Chondrocyte (in vitro differentiated cells): ENCODE measurements around the gene PPP1R13L. TPM values are rescaled to one million over a fixed set of nuclear protein-coding genes. Genes with fewer than 3 reads are reported as not detected.

ENCODE experiments used
- DNase-seq: peaks from one replicate; pipeline ENCODE4 v3.0.0; 2021; ENCODE audit warnings: mixed read lengths, low spot score
- H3K27ac Mint-ChIP-seq: one replicate; pipeline ENCODE4 v1.8.0; 2021; ENCODE audit warnings: mild to moderate bottlenecking, moderate library complexity, mixed read lengths; ENCODE audit not compliant: unreplicated experiment
- H3K27me3 Mint-ChIP-seq: 2 replicates; pipeline ENCODE4 v1.8.0; 2021; ENCODE audit warnings: low read depth, mixed read lengths
- H3K36me3 Mint-ChIP-seq: 2 replicates; pipeline ENCODE4 v1.8.0; 2021; ENCODE audit warnings: low read depth, mixed read lengths
- H3K4me1 Mint-ChIP-seq: 2 replicates; pipeline ENCODE4 v1.8.0; 2021; ENCODE audit warnings: low read depth, mild to moderate bottlenecking, mixed read lengths
- H3K4me3 Mint-ChIP-seq: one replicate; pipeline ENCODE4 v1.8.0; 2021; ENCODE audit warnings: mild to moderate bottlenecking, moderate library complexity, mixed read lengths; ENCODE audit not compliant: unreplicated experiment
- H3K9me3 Mint-ChIP-seq: 2 replicates; pipeline ENCODE4 v1.8.0; 2021; ENCODE audit warnings: low read depth, mixed read lengths
- microRNA-seq: library from miRNA; unstranded; fragments of <30 nt; microRNA quantifications from one replicate; pipeline ENCODE4 v1.2.0, GENCODE V29; 2020; ENCODE audit warnings: borderline number of aligned reads
- total RNA-seq: library from RNA; stranded (reverse); gene quantifications from 3 replicates; pipeline ENCODE4 v1.2.1, GENCODE V29; 2021
- TF ChIP-seq, protein P1 (sequence below): fragments of 200-600 bp; sonication (generic); IDR thresholded peaks from 2 replicates; pipeline ENCODE4 v1.5.0; 2021; ENCODE audit warnings: antibody characterized with exemption, mild to moderate bottlenecking, moderate library complexity

PPP1R13L gene
- total RNA-seq, 1 donor from 2014 or later = 111 TPM

DNA sequence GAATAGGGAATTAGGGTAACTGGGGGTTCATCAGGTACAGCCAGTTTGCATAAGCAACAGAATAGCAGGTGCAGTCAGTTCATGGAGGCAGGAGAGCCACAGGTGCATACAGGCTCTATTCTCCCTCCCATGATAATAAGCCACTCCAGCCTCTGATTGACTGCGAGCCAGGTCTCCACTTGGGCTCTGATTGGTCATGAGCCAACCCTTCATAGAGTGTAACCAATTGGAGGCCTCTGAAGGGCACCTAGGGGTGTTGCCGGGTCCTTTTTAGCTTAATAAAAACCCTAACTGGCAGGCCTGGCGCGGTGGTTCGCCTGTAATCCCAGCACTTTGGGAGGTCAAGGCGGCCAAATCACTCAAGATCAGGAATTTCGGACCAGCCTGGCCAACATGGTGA lies 73.5 kb downstream of the PPP1R13L start:
- no peak overlapping the region for H3K4me3 Mint-ChIP-seq
- no peak overlapping the region for H3K27ac Mint-ChIP-seq
- DNase-seq = no peak
- TF ChIP-seq, protein P1, sequence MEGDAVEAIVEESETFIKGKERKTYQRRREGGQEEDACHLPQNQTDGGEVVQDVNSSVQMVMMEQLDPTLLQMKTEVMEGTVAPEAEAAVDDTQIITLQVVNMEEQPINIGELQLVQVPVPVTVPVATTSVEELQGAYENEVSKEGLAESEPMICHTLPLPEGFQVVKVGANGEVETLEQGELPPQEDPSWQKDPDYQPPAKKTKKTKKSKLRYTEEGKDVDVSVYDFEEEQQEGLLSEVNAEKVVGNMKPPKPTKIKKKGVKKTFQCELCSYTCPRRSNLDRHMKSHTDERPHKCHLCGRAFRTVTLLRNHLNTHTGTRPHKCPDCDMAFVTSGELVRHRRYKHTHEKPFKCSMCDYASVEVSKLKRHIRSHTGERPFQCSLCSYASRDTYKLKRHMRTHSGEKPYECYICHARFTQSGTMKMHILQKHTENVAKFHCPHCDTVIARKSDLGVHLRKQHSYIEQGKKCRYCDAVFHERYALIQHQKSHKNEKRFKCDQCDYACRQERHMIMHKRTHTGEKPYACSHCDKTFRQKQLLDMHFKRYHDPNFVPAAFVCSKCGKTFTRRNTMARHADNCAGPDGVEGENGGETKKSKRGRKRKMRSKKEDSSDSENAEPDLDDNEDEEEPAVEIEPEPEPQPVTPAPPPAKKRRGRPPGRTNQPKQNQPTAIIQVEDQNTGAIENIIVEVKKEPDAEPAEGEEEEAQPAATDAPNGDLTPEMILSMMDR = no peak
- H3K4me1 Mint-ChIP-seq = peaks cover 1% of the 10 kb centered on the region
- H3K36me3 Mint-ChIP-seq = no peaks in the 10 kb centered on the region
- H3K9me3 Mint-ChIP-seq = no peaks in the 10 kb centered on the region
- no peaks in the 10 kb centered on the region for H3K27me3 Mint-ChIP-seq

Small RNAs within 50 kb of the gene (microRNA-seq; reads per million reads assigned to microRNA genes)
- not detected for gene MIR6088

Other genes with a start within 250 kb of the PPP1R13L start
- gene NKPD1, start 244.1 kb downstream of the PPP1R13L start, total RNA-seq = 0.10 to 0.13 TPM in 2 of 3 replicates, not detected in the other
- gene TRAPPC6A, start 226.8 kb downstream of the PPP1R13L start, total RNA-seq = 12.7 to 15.9 TPM (median 13.7 TPM) in 3 replicates
- 15.1 to 21.0 TPM (median 17.6 TPM) in 3 replicates for gene BLOC1S3, start 226.3 kb downstream of the PPP1R13L start, total RNA-seq
- 0.37 to 1.3 TPM (median 0.51 TPM) in 3 replicates for gene EXOC3L2, start 159.7 kb downstream of the PPP1R13L start, total RNA-seq
- gene MARK4, start 153.8 kb downstream of the PPP1R13L start, total RNA-seq = 36.5 to 54.7 TPM (median 46.3 TPM) in 3 replicates
- gene CKM, start 82.2 kb downstream of the PPP1R13L start, total RNA-seq = not detected in 3 replicates
- 0.22 TPM in 1 of 3 replicates, not detected in the others for gene KLC3, start 64.3 kb downstream of the PPP1R13L start, total RNA-seq
- 29.6 to 38.0 TPM (median 32.5 TPM) in 3 replicates for gene ERCC2, start 34.5 kb downstream of the PPP1R13L start, total RNA-seq
- 7.3 to 10.4 TPM (median 9.6 TPM) in 3 replicates for gene POLR1G, start 1.6 kb upstream of the PPP1R13L start, total RNA-seq
- gene ERCC1, start 18.8 kb upstream of the PPP1R13L start, total RNA-seq = 72.4 to 93.1 TPM (median 77.9 TPM) in 3 replicates
- gene FOSB, start 62.9 kb upstream of the PPP1R13L start, total RNA-seq = 25.5 to 50.9 TPM (median 43.8 TPM) in 3 replicates
- gene RTN2, start 92.0 kb upstream of the PPP1R13L start, total RNA-seq = 11.5 to 16.0 TPM (median 13.7 TPM) in 3 replicates
- 0.52 to 0.63 TPM in 2 of 3 replicates, not detected in the other for gene PPM1N, start 93.4 kb upstream of the PPP1R13L start, total RNA-seq
- 65.6 to 145 TPM (median 142 TPM) in 3 replicates for gene VASP, start 102.4 kb upstream of the PPP1R13L start, total RNA-seq
- 14.8 to 19.8 TPM (median 14.8 TPM) in 3 replicates for gene OPA3, start 179.7 kb upstream of the PPP1R13L start, total RNA-seq
- gene GPR4, start 197.1 kb upstream of the PPP1R13L start, total RNA-seq = not detected in 3 replicates
- gene EML2, start 234.3 kb upstream of the PPP1R13L start, total RNA-seq = 20.5 to 28.3 TPM (median 22.4 TPM) in 3 replicates